Measurements from ENCODE around the gene KIAA1217. TPM values are rescaled to one million over a fixed set of nuclear protein-coding genes. Genes with fewer than 3 reads are reported as not detected.

KIAA1217 gene
- total RNA-seq, 4 donors from 2014 or later = 10.1 to 15.9 (median 12.5) TPM

DNA sequence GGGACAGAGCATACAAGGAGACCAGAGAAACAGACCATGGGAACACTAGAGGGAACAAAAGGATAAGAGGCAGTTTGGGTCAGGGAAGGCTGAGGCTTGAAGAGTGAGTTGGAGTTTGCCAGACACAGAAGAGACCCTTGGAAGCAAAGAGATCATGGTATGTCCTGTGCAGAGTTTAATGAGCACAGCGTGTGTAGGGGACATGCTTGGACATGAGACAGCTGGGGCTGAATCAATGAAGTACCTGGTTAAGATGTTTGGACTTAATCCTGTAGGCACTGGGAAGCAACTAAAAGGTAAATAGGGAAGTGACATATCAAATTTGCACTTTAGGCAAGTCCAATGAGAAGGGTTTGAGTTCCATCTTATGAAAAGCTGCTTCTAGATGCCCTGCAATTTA, 79.6 kb downstream of the KIAA1217 start:
- 95% methylated on average over 1 of the region's 1 CpG for WGBS
- Histone ChIP-seq H3K9me3 (no peaks in the 10 kb centered on the region), H3K4me3 (no peak overlapping the region), H3K4me1 (peaks cover 7 to 21% (median 14%) of the 10 kb centered on the region in 4 donors), H3K27me3 (no peaks in the 10 kb centered on the region), H3K27ac (replicated peaks in 1 of 4) (no peak overlapping the region), H3K36me3 (peaks cover 0 to 12% (median 3%) of the 10 kb centered on the region in 4 donors)
- TF ChIP-seq, protein P1, sequence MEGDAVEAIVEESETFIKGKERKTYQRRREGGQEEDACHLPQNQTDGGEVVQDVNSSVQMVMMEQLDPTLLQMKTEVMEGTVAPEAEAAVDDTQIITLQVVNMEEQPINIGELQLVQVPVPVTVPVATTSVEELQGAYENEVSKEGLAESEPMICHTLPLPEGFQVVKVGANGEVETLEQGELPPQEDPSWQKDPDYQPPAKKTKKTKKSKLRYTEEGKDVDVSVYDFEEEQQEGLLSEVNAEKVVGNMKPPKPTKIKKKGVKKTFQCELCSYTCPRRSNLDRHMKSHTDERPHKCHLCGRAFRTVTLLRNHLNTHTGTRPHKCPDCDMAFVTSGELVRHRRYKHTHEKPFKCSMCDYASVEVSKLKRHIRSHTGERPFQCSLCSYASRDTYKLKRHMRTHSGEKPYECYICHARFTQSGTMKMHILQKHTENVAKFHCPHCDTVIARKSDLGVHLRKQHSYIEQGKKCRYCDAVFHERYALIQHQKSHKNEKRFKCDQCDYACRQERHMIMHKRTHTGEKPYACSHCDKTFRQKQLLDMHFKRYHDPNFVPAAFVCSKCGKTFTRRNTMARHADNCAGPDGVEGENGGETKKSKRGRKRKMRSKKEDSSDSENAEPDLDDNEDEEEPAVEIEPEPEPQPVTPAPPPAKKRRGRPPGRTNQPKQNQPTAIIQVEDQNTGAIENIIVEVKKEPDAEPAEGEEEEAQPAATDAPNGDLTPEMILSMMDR (IDR thresholded peaks at IDR 0.05) = no peak
- intact Hi-C loops (cut with DNase I) = no loop called here
- no peak for DNase-seq (ENCODE audit: extremely low spot score)

GRCh38 chr10:24289235-24289634, 80.3 kb downstream of the KIAA1217 start:
- peaks cover 7 to 24% (median 16%) of the 10 kb centered on the region in 4 donors for H3K4me1 ChIP-seq
- no peaks in the 10 kb centered on the region for H3K9me3 ChIP-seq
- H3K27ac ChIP-seq (replicated peaks in 1 of 4) = no peak overlapping the region
- H3K4me3 ChIP-seq = no peak overlapping the region
- no peaks in the 10 kb centered on the region for H3K27me3 ChIP-seq
- intact Hi-C loops (cut with DNase I) = no loop called here
- H3K36me3 ChIP-seq = peaks cover 0 to 12% (median 3%) of the 10 kb centered on the region in 4 donors
- TF ChIP-seq POLR2AphosphoS5 (IDR thresholded peaks at IDR 0.05) (no peak), POLR2A (IDR thresholded peaks at IDR 0.05; ENCODE audit: low read depth) (no peak), EP300 (IDR thresholded peaks at IDR 0.05) (no peak)
- TF ChIP-seq, protein P1 (IDR thresholded peaks at IDR 0.05) = no peak
- DNase-seq (ENCODE audit: extremely low spot score) = no peak
- WGBS = 90% methylated on average over 3 of the region's 3 CpGs

- intact Hi-C loops (cut with DNase I) = no loop called here
- peaks cover 7 to 24% (median 16%) of the 10 kb centered on the region in 4 donors for H3K4me1 ChIP-seq
- peaks cover 0 to 12% (median 3%) of the 10 kb centered on the region in 4 donors for H3K36me3 ChIP-seq
- no peak for TF ChIP-seq POLR2AphosphoS5 (IDR thresholded peaks at IDR 0.05)
- TF ChIP-seq EP300 (IDR thresholded peaks at IDR 0.05) = no peak
- TF ChIP-seq POLR2A (IDR thresholded peaks at IDR 0.05; ENCODE audit: low read depth) = no peak
- TF ChIP-seq, protein P1 (IDR thresholded peaks at IDR 0.05) = no peak
- 92% methylated on average over 11 of the region's 11 CpGs for WGBS
- DNase-seq (ENCODE audit: extremely low spot score) = no peak
- no peak overlapping the region for H3K4me3 ChIP-seq
- no peaks in the 10 kb centered on the region for H3K9me3 ChIP-seq
- H3K27me3 ChIP-seq = no peaks in the 10 kb centered on the region
- peak overlapping the region in 2 of 4 donors; percentile 16 to 30 for H3K27ac ChIP-seq (replicated peaks in 1 of 4)
Observed at GRCh38 chr10:24292304-24293293, 83.7 kb downstream of the KIAA1217 start.

GRCh38 chr10:24299578-24300260, 90.8 kb downstream of the KIAA1217 start:
- Histone ChIP-seq H3K27ac (replicated peaks in 1 of 4) (no peak overlapping the region), H3K4me1 (no peaks in the 10 kb centered on the region), H3K4me3 (no peak overlapping the region), H3K9me3 (no peaks in the 10 kb centered on the region), H3K27me3 (no peaks in the 10 kb centered on the region), H3K36me3 (no peaks in the 10 kb centered on the region)
- WGBS = 86% methylated on average over 6 of the region's 6 CpGs
- no peak for DNase-seq (ENCODE audit: extremely low spot score)
- TF ChIP-seq POLR2AphosphoS5 (IDR thresholded peaks at IDR 0.05) (no peak), POLR2A (IDR thresholded peaks at IDR 0.05; ENCODE audit: low read depth) (no peak), EP300 (IDR thresholded peaks at IDR 0.05) (no peak)
- TF ChIP-seq, protein P1 (IDR thresholded peaks at IDR 0.05) = no peak
- intact Hi-C loops (cut with DNase I) = no loop called here

Data from esophagus muscularis mucosa (tissue), 4 donors.